EL (cell line): ENCODE results near the gene KLC3.
"Not testable (repeated sequence)": the region's sequence is repeated elsewhere in the genome, so short reads cannot be mapped to it uniquely, and the experiment has no call there.

Source experiments
- DNase-seq: peaks from one replicate; pipeline ENCODE4 v3.0.0-alpha.2; 2016

KLC3 gene

GRCh38 chr19:45340232-45340898, at the start of gene KLC3:
Gene KLC3 (plus strand): TSS chr19:45340750. CDS start chr19:45345542, 4,792 bp downstream.
- DNase-seq, result no peak

- no peak for DNase-seq
Measured at GRCh38 chr19:45291834-45292233, 48.7 kb upstream of the KLC3 start.

DNA sequence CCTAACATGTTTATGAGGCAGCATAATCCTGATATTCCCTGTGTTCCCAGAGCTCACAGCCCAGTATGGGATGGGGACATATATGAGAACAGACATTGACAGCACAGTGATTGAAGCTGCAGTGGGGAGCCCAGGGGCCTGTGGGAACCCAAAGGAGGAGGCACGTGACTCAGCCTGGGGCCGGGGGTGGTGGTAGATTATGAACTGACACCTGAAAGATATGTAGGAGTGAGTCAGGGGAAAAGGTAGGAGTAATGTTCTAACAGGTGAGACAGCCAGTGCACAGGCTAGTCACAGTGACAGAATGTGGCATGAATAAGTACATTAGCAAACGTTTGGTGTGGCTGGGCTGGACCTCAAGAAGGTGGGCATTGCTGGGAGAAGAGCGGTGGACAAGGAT, 46.9 kb upstream of the KLC3 start:
- no peak for DNase-seq

GRCh38 chr19:45294291-45295029, 46.1 kb upstream of the KLC3 start:
- no peak for DNase-seq

GRCh38 chr19:45295873-45296272, 44.7 kb upstream of the KLC3 start:
- no peak for DNase-seq

DNA sequence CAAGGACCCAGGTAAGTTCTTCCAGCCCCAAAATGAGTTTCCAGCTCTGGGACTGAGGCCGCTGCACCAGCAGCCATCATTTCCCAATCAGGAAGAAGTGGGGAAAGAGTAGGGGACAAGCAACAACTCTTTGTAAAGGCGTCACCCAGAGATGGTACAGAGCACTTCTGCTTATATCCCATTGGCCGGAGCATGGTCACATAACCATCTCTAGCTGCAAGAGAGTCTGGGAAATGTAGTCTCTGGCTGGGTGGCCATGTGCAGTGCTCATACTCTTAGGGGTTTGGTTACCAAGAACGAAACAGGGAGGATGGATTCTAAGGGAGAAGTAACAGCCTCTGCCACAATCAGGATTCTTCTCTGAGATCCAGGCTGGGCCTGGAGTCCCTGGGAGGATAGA, 44.2 kb upstream of the KLC3 start:
- no peak for DNase-seq

DNA sequence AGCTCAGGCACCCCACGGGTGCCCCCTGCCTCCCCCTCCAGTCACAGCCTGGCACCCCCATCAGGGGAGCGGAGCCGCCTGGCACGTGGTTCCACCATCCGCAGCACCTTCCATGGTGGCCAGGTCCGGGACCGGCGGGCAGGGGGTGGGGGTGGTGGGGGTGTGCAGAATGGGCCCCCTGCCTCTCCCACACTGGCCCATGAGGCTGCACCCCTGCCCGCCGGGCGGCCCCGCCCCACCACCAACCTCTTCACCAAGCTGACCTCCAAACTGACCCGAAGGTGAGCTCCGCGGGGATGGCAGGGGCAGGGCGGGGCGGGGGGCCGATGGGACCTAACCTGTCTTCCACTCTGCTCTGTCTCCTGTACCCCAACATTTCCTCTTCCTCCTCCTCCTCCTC, 42.9 kb upstream of the KLC3 start:
- DNase-seq, result no peak

- no peak for DNase-seq
Measured at GRCh38 chr19:45298264-45298663, 42.3 kb upstream of the KLC3 start.

DNA sequence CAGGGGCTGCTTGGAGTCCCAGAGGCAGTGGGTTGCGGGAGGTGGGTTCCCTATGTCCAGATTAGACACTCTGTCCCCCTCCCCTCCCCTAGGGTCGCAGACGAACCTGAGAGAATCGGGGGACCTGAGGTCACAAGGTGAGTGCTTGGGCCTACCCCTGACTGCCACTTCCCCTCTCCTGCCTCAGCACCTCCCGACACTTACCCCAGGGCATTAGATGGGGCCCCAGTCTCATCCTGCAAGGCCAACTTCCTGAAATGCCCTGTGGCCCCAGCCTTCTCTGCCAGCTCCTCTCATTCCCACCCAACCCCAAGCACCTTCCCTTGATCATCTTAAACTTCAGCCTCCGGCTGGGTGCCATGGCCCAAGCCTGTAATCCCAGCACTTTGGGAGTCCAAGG, 40.8 kb upstream of the KLC3 start:
- no peak for DNase-seq

GRCh38 chr19:45302416-45302815, 38.1 kb upstream of the KLC3 start:
- no peak for DNase-seq

- DNase-seq, result no peak
Measured at GRCh38 chr19:45303269-45304060, 37.1 kb upstream of the KLC3 start.

DNA sequence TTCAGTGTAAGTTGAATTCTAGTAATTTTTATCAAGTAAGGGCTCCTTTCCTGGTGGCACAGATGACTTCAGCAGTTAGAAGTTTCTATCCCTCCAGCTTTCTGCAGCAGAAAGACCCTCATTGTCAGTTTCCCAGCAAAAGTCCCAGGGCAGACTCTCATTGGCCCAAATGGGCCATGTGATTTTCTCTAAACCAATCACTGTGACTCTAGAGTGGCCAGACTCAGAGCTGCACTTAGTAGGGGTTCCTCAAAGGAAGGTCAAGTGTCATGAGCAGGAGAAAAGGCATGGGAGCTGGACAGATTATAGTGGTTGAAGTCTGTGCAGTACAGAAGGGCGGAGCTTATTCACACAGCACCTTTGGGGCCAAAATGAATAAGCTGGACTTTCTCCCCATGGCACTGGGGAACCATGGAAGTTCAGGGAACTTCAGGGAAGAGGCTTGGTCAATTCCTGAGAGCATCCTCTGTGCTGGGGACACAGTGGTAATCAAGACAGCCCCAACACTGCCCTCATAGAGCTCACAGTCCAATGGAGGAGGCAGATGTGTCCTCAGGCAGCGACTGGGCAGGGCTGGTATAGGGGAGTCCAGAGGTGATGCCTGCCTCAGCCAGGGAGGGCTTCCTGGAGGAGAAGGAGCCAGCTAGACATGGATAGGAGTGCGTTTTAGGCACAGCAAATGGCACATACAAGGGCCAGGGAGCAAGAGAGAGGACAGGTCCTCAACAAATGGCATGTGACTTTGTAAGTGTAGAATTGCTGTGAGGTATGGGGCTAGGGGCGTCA, 36.2 kb upstream of the KLC3 start:
- no peak for DNase-seq

- no peak for DNase-seq
Measured at GRCh38 chr19:45305007-45305406, 35.5 kb upstream of the KLC3 start.

DNA sequence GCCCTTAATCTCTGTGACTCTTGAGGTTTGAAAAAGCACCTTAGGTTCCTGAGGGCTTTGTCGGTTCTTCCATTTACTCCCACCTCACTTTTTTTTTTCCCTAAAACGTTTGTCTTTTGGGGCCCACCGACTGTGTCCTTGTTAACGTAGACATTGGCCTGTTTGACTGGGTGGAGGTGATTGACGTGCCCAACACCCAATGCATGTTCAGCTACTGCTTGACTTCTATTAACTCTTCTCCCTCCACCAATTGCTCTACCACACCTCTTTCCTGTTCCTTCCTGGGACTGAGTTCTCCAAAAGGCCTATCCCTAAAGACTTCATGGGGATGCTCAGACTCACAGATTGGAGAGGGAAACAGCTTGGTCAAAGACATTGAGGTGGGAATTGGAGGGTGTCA, 35.1 kb upstream of the KLC3 start:
- DNase-seq, result peak; percentile 40

DNA sequence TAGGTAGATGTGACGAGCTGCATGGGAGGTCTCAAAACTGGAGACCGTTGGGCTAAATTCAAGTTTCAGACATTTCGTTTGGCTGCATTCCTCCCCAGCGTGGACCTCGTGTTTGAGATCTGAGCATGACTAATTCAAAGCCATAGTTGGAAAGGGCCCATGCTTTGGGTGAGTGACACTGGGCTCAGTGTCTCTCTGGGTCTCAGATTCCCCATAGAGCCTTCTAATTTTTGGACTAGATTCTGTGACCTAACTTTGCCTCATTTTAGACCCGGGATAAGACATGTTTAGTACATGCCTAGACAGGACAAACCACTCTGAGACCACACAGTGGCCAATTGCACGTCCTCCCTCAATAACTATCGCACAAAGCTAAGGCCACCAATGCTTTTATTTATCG, 34.5 kb upstream of the KLC3 start:
- peak; percentile 24 for DNase-seq

DNA sequence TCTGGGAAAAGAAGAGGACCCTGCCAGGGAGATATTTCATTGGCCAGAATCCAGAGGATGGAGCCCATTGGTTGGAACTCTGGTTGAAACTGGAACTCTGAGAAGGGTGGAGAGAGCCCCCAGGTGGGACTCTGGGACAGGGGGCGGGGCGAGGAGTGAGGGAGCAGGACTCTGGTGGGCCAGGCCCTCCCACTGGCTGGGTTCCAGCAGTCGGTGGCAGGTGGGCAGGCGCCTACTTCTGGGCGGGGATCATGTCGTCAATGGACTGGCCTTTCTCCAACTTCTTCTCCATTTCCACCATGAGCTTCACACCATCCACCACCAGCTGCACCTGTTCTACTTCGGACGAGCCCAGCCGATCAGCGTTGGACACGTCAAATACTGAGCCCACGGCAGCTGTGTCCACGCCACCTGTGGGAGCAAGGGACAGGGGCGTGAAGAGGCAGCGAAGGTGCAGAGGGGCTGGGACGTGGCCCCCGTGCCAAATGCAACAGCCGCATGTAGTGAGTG, 34.0 kb upstream of the KLC3 start:
- DNase-seq, result no peak

DNA sequence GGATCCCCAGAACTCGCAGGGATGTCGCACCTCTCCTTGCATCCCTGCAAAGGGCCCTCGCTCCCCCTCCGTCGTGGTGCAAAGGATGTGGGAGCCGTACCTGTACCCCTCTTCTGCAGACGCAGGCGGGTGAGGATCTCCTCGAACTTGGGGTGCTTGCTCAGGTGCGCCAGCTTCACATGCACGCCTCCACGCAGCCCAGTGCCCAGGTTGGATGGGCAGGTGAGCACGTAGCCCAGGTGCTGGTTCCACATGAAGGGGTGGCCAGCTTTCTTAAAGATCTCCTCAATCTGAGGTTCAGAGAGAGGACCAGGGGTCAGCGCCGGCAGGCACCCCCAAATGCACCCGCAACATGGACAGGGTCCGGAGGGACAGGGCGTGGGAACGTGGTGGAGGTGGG, 33.2 kb upstream of the KLC3 start:
- no peak for DNase-seq

DNA sequence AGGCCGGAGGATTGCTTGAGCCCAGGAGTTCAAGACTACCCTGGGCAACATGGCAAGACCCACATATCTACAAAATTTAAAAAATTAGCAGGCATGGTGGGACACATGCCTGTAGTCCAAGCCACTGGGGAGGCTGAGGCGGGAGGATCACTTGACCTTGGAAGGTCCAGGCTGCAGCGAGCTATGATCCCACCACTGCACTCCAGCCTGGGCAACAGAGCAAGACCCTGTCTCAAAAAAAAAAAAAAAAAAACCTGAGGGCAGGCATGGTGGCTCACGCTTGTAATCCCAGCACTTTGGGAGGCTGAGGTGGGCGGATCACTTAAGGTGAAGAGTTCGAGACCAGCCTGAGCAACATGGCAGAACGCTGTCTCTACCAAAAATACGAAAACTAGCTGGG, 31.2 kb upstream of the KLC3 start:
- not testable (repeated sequence) for DNase-seq

DNA sequence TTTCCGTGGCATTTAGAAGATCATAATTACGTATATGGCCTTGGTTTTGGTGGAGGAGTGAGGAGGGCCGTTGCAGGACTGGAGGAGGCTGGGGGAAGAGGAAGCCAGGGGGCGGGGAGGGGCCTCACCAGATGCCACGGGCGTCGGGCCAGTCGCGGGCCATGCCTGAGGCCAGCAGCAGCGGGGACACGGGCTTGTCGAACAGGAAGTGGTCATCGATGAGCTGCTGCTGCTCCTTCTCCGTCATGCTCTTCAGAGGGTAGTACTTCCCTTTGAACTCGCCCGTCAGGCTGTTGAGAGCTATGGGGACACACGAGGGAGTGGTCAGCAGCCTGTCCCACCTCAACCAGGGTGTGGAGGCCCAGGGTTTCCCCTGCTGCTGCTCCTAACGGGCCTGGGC, 28.9 kb upstream of the KLC3 start:
- peak; percentile 30 for DNase-seq

- DNase-seq, result not testable (repeated sequence)
Measured at GRCh38 chr19:45312285-45312684, 28.3 kb upstream of the KLC3 start.

GRCh38 chr19:45314708-45315245, 25.8 kb upstream of the KLC3 start:
- no peak for DNase-seq

DNA sequence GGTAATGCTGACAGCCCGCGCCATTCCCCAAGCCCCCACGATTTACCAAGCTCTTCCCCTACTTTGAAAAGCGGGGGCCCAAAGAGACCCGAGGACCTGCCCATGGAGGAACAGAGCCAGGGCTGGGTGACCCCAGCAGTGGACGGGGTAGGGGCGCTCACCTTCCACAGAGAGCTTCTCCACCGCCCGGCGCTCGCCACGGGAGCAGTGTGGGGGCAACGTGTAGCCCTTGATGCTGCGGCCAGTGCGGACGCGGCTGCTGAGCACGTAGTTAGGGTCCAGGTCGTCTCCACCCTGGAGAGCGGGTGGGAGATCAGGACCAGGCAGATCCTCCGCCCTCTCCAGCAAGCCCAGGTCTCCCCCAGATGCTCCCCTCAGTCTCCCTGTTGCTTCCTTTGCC, 25.2 kb upstream of the KLC3 start:
- DNase-seq, result no peak
